Esophagus squamous epithelium (tissue), 5 donors: ENCODE data around the gene RXFP3. TPM values are rescaled to one million over a fixed set of nuclear protein-coding genes. Genes with fewer than 3 reads are reported as not detected.
"Not testable (repeated sequence)": the region's sequence is repeated elsewhere in the genome, so short reads cannot be mapped to it uniquely, and the experiment has no call there.

ENCODE experiments used
- DNase-seq: peaks from one replicate; lab custom pipeline; 2025; lab: John Stamatoyannopoulos, UW
- H3K27ac ChIP-seq, 4 donors: fragments of 200-600 bp; sonication (generic); one replicate each; pipeline ENCODE4 v1.5.1; 2016 to 2019; ENCODE audit warnings: mild to moderate bottlenecking in 1 of 4
- H3K27me3 ChIP-seq, 4 donors: fragments of 200-600 bp; sonication (generic); 1 replicate in 3 of 4; 2 replicates in 1 of 4; pipeline versions ENCODE4 v1.5.1 to v1.6.0; 2017 to 2021; ENCODE audit warnings: antibody characterized with exemption in 1 of 4
- H3K36me3 ChIP-seq, 3 donors: fragments of 200-600 bp; sonication (generic); one replicate each; pipeline ENCODE4 v1.5.1; 2016 to 2019
- H3K4me1 ChIP-seq, 3 donors: fragments of 200-600 bp; sonication (generic); one replicate each; pipeline ENCODE4 v1.5.1; 2017 to 2019
- H3K4me3 ChIP-seq, 4 donors: fragments of 200-600 bp; sonication (generic); 1 replicate in 3 of 4; 2 replicates in 1 of 4; pipeline ENCODE4 v1.5.1; 2016 to 2019; ENCODE audit warnings: mild to moderate bottlenecking in 2 of 4, moderate library complexity in 1 of 4
- H3K9me3 ChIP-seq, 3 donors: fragments of 200-600 bp; sonication (generic); one replicate each; pipeline ENCODE4 v1.5.1; 2016 to 2019
- CTCF ChIP-seq, 6 experiments: fragments of 450-650 bp in 4 of 6; fragments of 200-600 bp in 2 of 6; sonication (generic) in 2 of 6; IDR thresholded peaks; one replicate each; pipeline ENCODE4 v1.5.1; 2016 to 2019; ENCODE audit warnings: antibody characterized with exemption in 6 of 6, mild to moderate bottlenecking in 4 of 6, moderate library complexity in 4 of 6
- POLR2A ChIP-seq, 4 donors: fragments of 450-650 bp; IDR thresholded peaks; one replicate each; pipeline ENCODE4 v1.6.1; 2017; ENCODE audit warnings: antibody characterized with exemption in 4 of 4, mild to moderate bottlenecking in 4 of 4, moderate library complexity in 3 of 4
- WGBS, 2 donors: methylation state at CpG; one replicate each; pipeline ENCODE4 v1.1.5; 2018; 5-methylcytosine and 5-hydroxymethylcytosine counted together
- intact Hi-C: fragments of 100-400 bp; cut with DNase I; formaldehyde crosslinking; loops from one replicate; pipeline ENCODE4 v1.15.0; 2022
- total RNA-seq, 4 donors: library from RNA; depleted of rRNA; stranded (reverse); fragments of >200 nt; gene quantifications; one replicate each; pipeline ENCODE4 v1.1.0, GENCODE V29; 2016
- donor health status: DM: yes; HTN: yes; CAD: no.

Gene RXFP3
- total RNA-seq, 4 donors from 2014 or later, result not detected

- intact Hi-C loops, result no loop called here
- 67 to 95% methylated on average over 1 of the region's 1 CpG for WGBS, 2 donors
Observed at GRCh38 chr5:33905381-33905780, 30.8 kb upstream of the RXFP3 start.

GRCh38 chr5:33906248-33906647 lies 29.9 kb upstream of the RXFP3 start:
- H3K27ac ChIP-seq, H3K4me1 ChIP-seq, DNase-seq, H3K27me3 ChIP-seq, intact Hi-C loops, H3K4me3 ChIP-seq, H3K36me3 ChIP-seq: not testable (repeated sequence)
- 73 to 79% methylated on average over 7 of the region's 7 CpGs for WGBS, 2 donors
- peaks cover 0 to 31% (median 13%) of the 10 kb centered on the region in 3 donors for H3K9me3 ChIP-seq

More at GRCh38 chr5:33905381-33905780, 30.8 kb upstream of the RXFP3 start:
- no peak overlapping the region for H3K4me3 ChIP-seq
- DNase-seq, result no peak
- H3K4me1 ChIP-seq, result no peaks in the 10 kb centered on the region
- no peaks in the 10 kb centered on the region for H3K36me3 ChIP-seq
- TF ChIP-seq POLR2A (IDR thresholded peaks at IDR 0.05), result no peak
- no peak for TF ChIP-seq CTCF (IDR thresholded peaks at IDR 0.05)
- no peak overlapping the region for H3K27ac ChIP-seq
- no peaks in the 10 kb centered on the region for H3K27me3 ChIP-seq
- peaks cover 0 to 31% (median 13%) of the 10 kb centered on the region in 3 donors for H3K9me3 ChIP-seq

GRCh38 chr5:33914844-33915243 lies 21.3 kb upstream of the RXFP3 start:
- intact Hi-C loops, H3K27ac ChIP-seq, H3K36me3 ChIP-seq, H3K4me1 ChIP-seq, H3K4me3 ChIP-seq, DNase-seq, H3K9me3 ChIP-seq, H3K27me3 ChIP-seq: not testable (repeated sequence)
- 90 to 94% methylated on average over 3 of the region's 3 CpGs for WGBS, 2 donors

GRCh38 chr5:33921002-33921401 lies 15.2 kb upstream of the RXFP3 start:
- H3K9me3 ChIP-seq, result no peaks in the 10 kb centered on the region
- peaks cover 0 to 21% (median 0%) of the 10 kb centered on the region in 4 donors for H3K27me3 ChIP-seq
- 82 to 100% methylated on average over 1 of the region's 1 CpG for WGBS, 2 donors
- no peak overlapping the region for H3K4me3 ChIP-seq
- no peaks in the 10 kb centered on the region for H3K4me1 ChIP-seq
- TF ChIP-seq CTCF (IDR thresholded peaks at IDR 0.05) (no peak), POLR2A (IDR thresholded peaks at IDR 0.05) (no peak)
- DNase-seq, result no peak
- intact Hi-C loops, result loop anchor here (10.0 kb wide), 1 partner anchor 326 kb away; no protein-coding TSS in a partner anchor
- H3K27ac ChIP-seq, result no peak overlapping the region
- no peaks in the 10 kb centered on the region for H3K36me3 ChIP-seq

- DNase-seq, result no peak
- H3K27ac ChIP-seq, result no peak overlapping the region
- intact Hi-C loops, result loop anchor here (10.0 kb wide), 1 partner anchor 330 kb away; no protein-coding TSS in a partner anchor
- TF ChIP-seq POLR2A (IDR thresholded peaks at IDR 0.05) (no peak), CTCF (IDR thresholded peaks at IDR 0.05) (no peak)
- no peaks in the 10 kb centered on the region for H3K9me3 ChIP-seq
- H3K4me1 ChIP-seq, result no peaks in the 10 kb centered on the region
- no peak overlapping the region for H3K4me3 ChIP-seq
- peaks cover 0 to 20% (median 0%) of the 10 kb centered on the region in 4 donors for H3K27me3 ChIP-seq
- no peaks in the 10 kb centered on the region for H3K36me3 ChIP-seq
Observed at GRCh38 chr5:33925278-33925677, 10.9 kb upstream of the RXFP3 start.

- no peaks in the 10 kb centered on the region for H3K36me3 ChIP-seq
- H3K9me3 ChIP-seq, result no peaks in the 10 kb centered on the region
- DNase-seq, result no peak
- H3K27ac ChIP-seq, result no peak overlapping the region
- no peaks in the 10 kb centered on the region for H3K4me1 ChIP-seq
- no peak overlapping the region for H3K4me3 ChIP-seq
- WGBS, 2 donors, result 53 to 61% methylated on average over 4 of the region's 4 CpGs
- intact Hi-C loops, result loop anchor here (10.0 kb wide), 1 partner anchor 333 kb away; no protein-coding TSS in a partner anchor
- no peak for TF ChIP-seq CTCF (IDR thresholded peaks at IDR 0.05)
- H3K27me3 ChIP-seq, result peaks cover 0 to 11% (median 0%) of the 10 kb centered on the region in 4 donors
Observed at GRCh38 chr5:33927685-33928084, 8.5 kb upstream of the RXFP3 start.
